ENCODE measurements around the gene CDC42SE1.

GRCh38 chr1:151006327-151007052 lies 52.9 kb downstream of the CDC42SE1 start, which contains the start of gene MINDY1:
- TF ChIP-seq, protein P1, sequence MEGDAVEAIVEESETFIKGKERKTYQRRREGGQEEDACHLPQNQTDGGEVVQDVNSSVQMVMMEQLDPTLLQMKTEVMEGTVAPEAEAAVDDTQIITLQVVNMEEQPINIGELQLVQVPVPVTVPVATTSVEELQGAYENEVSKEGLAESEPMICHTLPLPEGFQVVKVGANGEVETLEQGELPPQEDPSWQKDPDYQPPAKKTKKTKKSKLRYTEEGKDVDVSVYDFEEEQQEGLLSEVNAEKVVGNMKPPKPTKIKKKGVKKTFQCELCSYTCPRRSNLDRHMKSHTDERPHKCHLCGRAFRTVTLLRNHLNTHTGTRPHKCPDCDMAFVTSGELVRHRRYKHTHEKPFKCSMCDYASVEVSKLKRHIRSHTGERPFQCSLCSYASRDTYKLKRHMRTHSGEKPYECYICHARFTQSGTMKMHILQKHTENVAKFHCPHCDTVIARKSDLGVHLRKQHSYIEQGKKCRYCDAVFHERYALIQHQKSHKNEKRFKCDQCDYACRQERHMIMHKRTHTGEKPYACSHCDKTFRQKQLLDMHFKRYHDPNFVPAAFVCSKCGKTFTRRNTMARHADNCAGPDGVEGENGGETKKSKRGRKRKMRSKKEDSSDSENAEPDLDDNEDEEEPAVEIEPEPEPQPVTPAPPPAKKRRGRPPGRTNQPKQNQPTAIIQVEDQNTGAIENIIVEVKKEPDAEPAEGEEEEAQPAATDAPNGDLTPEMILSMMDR (IDR thresholded peaks at IDR 0.05; ENCODE audit: low read length): peak; percentile 44; the same call in 1 of the 2 replicates
- no peak for TF ChIP-seq EZH2 (IDR thresholded peaks at IDR 0.05; ENCODE audit: borderline replicate concordance, low read length)
